ENCODE measurements around the gene SNX24.
"Not testable (repeated sequence)": the region's sequence is repeated elsewhere in the genome, so short reads cannot be mapped to it uniquely, and the experiment has no call there.

The SNX24 gene

GRCh38 chr5:122845229-122846050, at the start of gene SNX24:
TSS of gene SNX24 (plus strand) at chr5:122845613. CDS start at chr5:122845634, 21 bp downstream.
- peak; percentile 72 for DNase-seq

- DNase-seq: peak; percentile 66
These were observed 39.9 kb upstream of the SNX24 start for GRCh38 chr5:122805481-122805880.

- DNase-seq: no peak
These were observed 35.0 kb upstream of the SNX24 start for GRCh38 chr5:122810405-122810804.

- no peak for DNase-seq
These were observed 30.1 kb upstream of the SNX24 start for GRCh38 chr5:122815218-122815767.

- no peak for DNase-seq
These were observed 28.7 kb upstream of the SNX24 start for GRCh38 chr5:122816756-122817155.

GRCh38 chr5:122831984-122832383, 13.4 kb upstream of the SNX24 start:
- no peak for DNase-seq

- DNase-seq: no peak
These were observed 9.7 kb upstream of the SNX24 start for GRCh38 chr5:122835681-122836080.

GRCh38 chr5:122836947-122837346, 8.5 kb upstream of the SNX24 start:
- DNase-seq: no peak

- DNase-seq: no peak
These were observed 5.7 kb upstream of the SNX24 start for GRCh38 chr5:122839731-122840130.

GRCh38 chr5:122842016-122842580, 3.3 kb upstream of the SNX24 start:
- DNase-seq: no peak

- DNase-seq: no peak
These were observed 1.1 kb upstream of the SNX24 start for GRCh38 chr5:122844136-122844909.

- no peak for DNase-seq
These were observed 544 bp upstream of the SNX24 start for GRCh38 chr5:122844910-122845228.

- DNase-seq: peak; percentile 79
These were observed 688 bp downstream of the SNX24 start for GRCh38 chr5:122846051-122846550.

GRCh38 chr5:122847687-122848081, 2.3 kb downstream of the SNX24 start:
- DNase-seq: no peak

- DNase-seq: no peak
These were observed 4.4 kb downstream of the SNX24 start for GRCh38 chr5:122849771-122850170.

GRCh38 chr5:122857538-122857937, 12.1 kb downstream of the SNX24 start:
- not testable (repeated sequence) for DNase-seq

- no peak for DNase-seq
These were observed 13.0 kb downstream of the SNX24 start for GRCh38 chr5:122858451-122858850.

GRCh38 chr5:122863240-122863639, 17.8 kb downstream of the SNX24 start:
- DNase-seq: no peak

- no peak for DNase-seq
These were observed 18.3 kb downstream of the SNX24 start for GRCh38 chr5:122863721-122864120.

GRCh38 chr5:122864400-122864799, 19.0 kb downstream of the SNX24 start:
- no peak for DNase-seq

GRCh38 chr5:122864842-122865241, 19.4 kb downstream of the SNX24 start:
- no peak for DNase-seq

GRCh38 chr5:122870219-122870856, 24.9 kb downstream of the SNX24 start:
- peak; percentile 76 for DNase-seq

- DNase-seq: no peak
These were observed 26.2 kb downstream of the SNX24 start for GRCh38 chr5:122871661-122872060.
